ENCODE results near the gene PPP2R1B.

The PPP2R1B gene

GRCh38 chr11:111726301-111726713 is 39.9 kb downstream of the PPP2R1B start:
- no peak for DNase-seq (ENCODE audit: low spot score)
- no peak overlapping the region for H3K27ac ChIP-seq
- TF ChIP-seq CTCF (IDR thresholded peaks at IDR 0.05): no peak
- H3K4me3 ChIP-seq: no peak overlapping the region

GRCh38 chr11:111725621-111726020 is 40.6 kb downstream of the PPP2R1B start:
- no peak for TF ChIP-seq CTCF (IDR thresholded peaks at IDR 0.05)
- Histone ChIP-seq H3K27ac (no peak overlapping the region), H3K4me3 (no peak overlapping the region)
- DNase-seq (ENCODE audit: low spot score): no peak

- Histone ChIP-seq H3K4me3 (no peak overlapping the region), H3K27ac (no peak overlapping the region)
- TF ChIP-seq CTCF (IDR thresholded peaks at IDR 0.05): no peak
- no peak for DNase-seq (ENCODE audit: low spot score)
These were observed 41.5 kb downstream of the PPP2R1B start for GRCh38 chr11:111724615-111725129.

GRCh38 chr11:111723595-111723994 is 42.6 kb downstream of the PPP2R1B start:
- Histone ChIP-seq H3K4me3 (no peak overlapping the region), H3K27ac (peak overlapping the region in 1 of 2 donors; percentile 1)
- TF ChIP-seq CTCF (IDR thresholded peaks at IDR 0.05): no peak
- no peak for DNase-seq (ENCODE audit: low spot score)

GRCh38 chr11:111722501-111722900 is 43.7 kb downstream of the PPP2R1B start:
- Histone ChIP-seq H3K4me3 (no peak overlapping the region), H3K27ac (no peak overlapping the region)
- DNase-seq (ENCODE audit: low spot score): no peak
- no peak for TF ChIP-seq CTCF (IDR thresholded peaks at IDR 0.05)

GRCh38 chr11:111720801-111721494 is 45.2 kb downstream of the PPP2R1B start:
- Histone ChIP-seq H3K27ac (no peak overlapping the region), H3K4me3 (no peak overlapping the region)
- TF ChIP-seq CTCF (IDR thresholded peaks at IDR 0.05): no peak
- no peak for DNase-seq (ENCODE audit: low spot score)

GRCh38 chr11:111719379-111719778 is 46.8 kb downstream of the PPP2R1B start:
- TF ChIP-seq CTCF (IDR thresholded peaks at IDR 0.05): no peak
- Histone ChIP-seq H3K4me3 (no peak overlapping the region), H3K27ac (no peak overlapping the region)
- no peak for DNase-seq (ENCODE audit: low spot score)

Data from coronary artery (tissue), 2 donors.